H1 (cell line): ENCODE measurements around the gene STX8. TPM values are rescaled to one million over a fixed set of nuclear protein-coding genes. Genes with fewer than 3 reads are reported as not detected.

Source experiments
- CTCF ChIA-PET: fragments of 300-600 bp; sonication (Branson Sonifier 250); formaldehyde crosslinking; loops from one replicate; lab custom pipeline; 2021; ENCODE audit not compliant: partially characterized antibody; lab: Charles Lee
- POLR2A ChIA-PET: fragments of 300-600 bp; sonication (Branson Sonifier 250); formaldehyde crosslinking; loops from one replicate; lab custom pipeline; 2021; ENCODE audit warnings: inconsistent platforms; ENCODE audit not compliant: partially characterized antibody; lab: Charles Lee
- DNase-seq, 2 experiments: peaks; one replicate each; pipeline versions ENCODE4 v3.0.0 to v3.0.0-alpha.2; 2010 to 2022; ENCODE audit warnings: low spot score in 2 of 2, low read depth in 1 of 2, mixed read lengths in 1 of 2
- FAIRE-seq: peaks from 2 replicates; lab custom pipeline; 2011; peaks lifted over from hg19 to GRCh38; lab: Jason Lieb, UNC
- H2AFZ ChIP-seq: 2 replicates; pipeline ENCODE4 v1.8.1; 2012; ENCODE audit warnings: low read length, inconsistent platforms
- H2AK5ac ChIP-seq: 2 replicates; pipeline ENCODE4 v1.6.1; 2013; ENCODE audit warnings: low read depth, low read length
- H2BK120ac ChIP-seq: replicated peaks from 2 replicates; pipeline ENCODE3; 2013; ENCODE audit warnings: low read depth, low read length, inconsistent platforms
- H2BK12ac ChIP-seq: 2 replicates; pipeline ENCODE4 v1.6.1; 2013; ENCODE audit warnings: low read depth, low read length
- H2BK15ac ChIP-seq: 2 replicates; pipeline ENCODE4 v1.6.1; 2013; ENCODE audit warnings: low read length
- H2BK20ac ChIP-seq: 2 replicates; pipeline ENCODE4 v1.6.1; 2013; ENCODE audit warnings: low read length
- H2BK5ac ChIP-seq: 2 replicates; pipeline ENCODE4 v1.6.1; 2013; ENCODE audit warnings: low read depth, low read length
- H3K14ac ChIP-seq: 2 replicates; pipeline ENCODE4 v1.6.1; 2013; ENCODE audit warnings: inconsistent platforms; ENCODE audit not compliant: insufficient read length
- H3K18ac ChIP-seq: 2 replicates; pipeline ENCODE4 v1.6.1; 2013; ENCODE audit warnings: low read length; ENCODE audit errors: extremely low read depth
- H3K23ac ChIP-seq: 2 replicates; pipeline ENCODE4 v1.6.1; 2013; ENCODE audit warnings: inconsistent platforms; ENCODE audit not compliant: insufficient read length
- H3K23me2 ChIP-seq: 2 replicates; pipeline ENCODE4 v1.6.1; 2013; ENCODE audit warnings: low read depth, low read length
- H3K27ac ChIP-seq: 2 replicates; pipeline ENCODE4 v1.6.1; 2011; ENCODE audit warnings: low read depth, low read length, inconsistent platforms
- H3K27me3 ChIP-seq, 4 experiments: replicated peaks in 1 of 4; 1 replicate in 1 of 4; 2 replicates in 3 of 4; pipeline versions ENCODE4 v1.6.1 to v1.8.1; 2011 to 2013; ENCODE audit warnings: low read length in 3 of 4, mild to moderate bottlenecking in 3 of 4, inconsistent platforms in 2 of 4, mixed read lengths in 2 of 4, moderate library complexity in 1 of 4; ENCODE audit not compliant: control insufficient read depth in 3 of 4, insufficient read depth in 3 of 4; ENCODE audit errors: extremely low read depth in 1 of 4
- H3K36me3 ChIP-seq, 4 experiments: 2 replicates each; pipeline versions ENCODE4 v1.6.1 to v1.8.1; 2011 to 2013; ENCODE audit warnings: mild to moderate bottlenecking in 4 of 4, low read length in 3 of 4, moderate library complexity in 2 of 4, control low read depth in 1 of 4, inconsistent platforms in 1 of 4; ENCODE audit not compliant: insufficient read depth in 4 of 4, control insufficient read depth in 2 of 4
- H3K4ac ChIP-seq: replicated peaks from 2 replicates; pipeline ENCODE3; 2013; ENCODE audit warnings: low read length, low read depth, mixed read lengths, inconsistent platforms; ENCODE audit not compliant: insufficient read length
- H3K4me1 ChIP-seq, 4 experiments: replicated peaks in 1 of 4; 1 replicate in 1 of 4; 2 replicates in 3 of 4; pipeline versions ENCODE4 v1.6.1 to v1.8.1; 2011 to 2013; ENCODE audit warnings: low read length in 3 of 4, inconsistent platforms in 2 of 4, mixed read lengths in 1 of 4; ENCODE audit not compliant: insufficient read depth in 4 of 4, control insufficient read depth in 3 of 4
- H3K4me2 ChIP-seq, 2 experiments: 2 replicates each; pipeline versions ENCODE4 v1.6.1 to v1.8.1; 2011 to 2013; ENCODE audit warnings: low read depth in 2 of 2, low read length in 2 of 2, control low read depth in 1 of 2, inconsistent platforms in 1 of 2, mild to moderate bottlenecking in 1 of 2; ENCODE audit not compliant: insufficient read depth in 1 of 2
- H3K4me3 ChIP-seq, 4 experiments: fragments of 200-600, 300-600 bp in 1 of 4; sonication (generic), shearing (Covaris generic), sonication (Bioruptor Twin) in 1 of 4; 2 replicates each; pipeline versions ENCODE4 v1.5.1 to v1.8.1; 2011 to 2016; ENCODE audit warnings: low read length in 4 of 4, low read depth in 3 of 4, control low read depth in 2 of 4, inconsistent platforms in 2 of 4, mild to moderate bottlenecking in 2 of 4, mixed read lengths in 1 of 4, moderate library complexity in 1 of 4; ENCODE audit not compliant: insufficient read depth in 2 of 4; ENCODE audit errors: extremely low read depth in 1 of 4
- H3K56ac ChIP-seq: replicated peaks from 2 replicates; pipeline ENCODE3; 2013; ENCODE audit warnings: low read depth, mild to moderate bottlenecking, mixed read lengths, low read length, inconsistent platforms; ENCODE audit not compliant: insufficient read length
- H3K79me1 ChIP-seq: 2 replicates; pipeline ENCODE4 v1.6.1; 2013; ENCODE audit warnings: low read depth, low read length, control low read depth
- H3K79me2 ChIP-seq, 2 experiments: 2 replicates each; pipeline versions ENCODE4 v1.6.1 to v1.8.1; 2012 to 2013; ENCODE audit warnings: low read length in 2 of 2, mild to moderate bottlenecking in 2 of 2, inconsistent platforms in 1 of 2; ENCODE audit not compliant: insufficient read depth in 2 of 2, control insufficient read depth in 1 of 2
- H3K9ac ChIP-seq, 4 experiments: replicated peaks in 1 of 4; 1 replicate in 1 of 4; 2 replicates in 3 of 4; pipeline versions ENCODE4 v1.6.1 to v1.8.1; 2011 to 2013; ENCODE audit warnings: low read depth in 3 of 4, low read length in 3 of 4, control low read depth in 2 of 4, mild to moderate bottlenecking in 2 of 4, moderate library complexity in 2 of 4, inconsistent platforms in 1 of 4; ENCODE audit errors: extremely low read depth in 1 of 4
- H3K9me3 ChIP-seq, 2 experiments: 2 replicates each; pipeline versions ENCODE4 v1.6.1 to v1.8.1; 2012 to 2013; ENCODE audit warnings: mild to moderate bottlenecking in 2 of 2, moderate library complexity in 2 of 2, control low read depth in 1 of 2, inconsistent platforms in 1 of 2, low read depth in 1 of 2, low read length in 1 of 2, mixed read lengths in 1 of 2; ENCODE audit not compliant: insufficient read depth in 2 of 2
- H4K20me1 ChIP-seq, 2 experiments: replicated peaks in 1 of 2; 2 replicates each; pipeline versions ENCODE3 to v1.8.1; 2011 to 2013; ENCODE audit warnings: inconsistent platforms in 2 of 2, low read length in 2 of 2, mild to moderate bottlenecking in 1 of 2; ENCODE audit not compliant: insufficient read depth in 2 of 2, control insufficient read depth in 1 of 2
- H4K5ac ChIP-seq: 2 replicates; pipeline ENCODE4 v1.6.1; 2013; ENCODE audit warnings: low read length, low read depth, mixed read lengths, inconsistent platforms; ENCODE audit not compliant: insufficient read length
- H4K8ac ChIP-seq: 2 replicates; pipeline ENCODE4 v1.8.0; 2013; ENCODE audit warnings: mild to moderate bottlenecking, moderate library complexity, low read length, inconsistent platforms; ENCODE audit not compliant: insufficient read depth; ENCODE audit errors: extremely low read depth
- H4K91ac ChIP-seq: replicated peaks from 2 replicates; pipeline ENCODE3; 2013; ENCODE audit warnings: low read length, mixed read lengths, inconsistent platforms; ENCODE audit not compliant: insufficient read length
- CBX8 ChIP-seq: fragments of 300-800, 300-1000 bp; sonication (generic); IDR thresholded peaks from 2 replicates; pipeline ENCODE4 v1.7.1; 2016; ENCODE audit warnings: low read depth, low read length, borderline replicate concordance
- E2F6 ChIP-seq: IDR thresholded peaks from 2 replicates; pipeline ENCODE4 v1.6.1; 2012; ENCODE audit warnings: inconsistent platforms
- GABPA ChIP-seq: IDR thresholded peaks from 2 replicates; pipeline ENCODE4 v1.6.1; 2011; ENCODE audit warnings: mild to moderate bottlenecking, low read length, moderate library complexity, borderline replicate concordance; ENCODE audit not compliant: insufficient read depth
- MAFK ChIP-seq: IDR thresholded peaks from 2 replicates; pipeline ENCODE4 v1.6.1; 2012; ENCODE audit warnings: low read depth, mild to moderate bottlenecking, improper control_type of control experiment, low read length
- POLR2AphosphoS5 ChIP-seq: IDR thresholded peaks from 2 replicates; pipeline ENCODE4 v1.6.1; 2011; ENCODE audit warnings: low read depth, low read length
- RAD21 ChIP-seq, 2 experiments: IDR thresholded peaks in 1 of 2; conservative IDR thresholded peaks in 1 of 2; 2 replicates each; pipeline ENCODE4 v1.6.1; 2011; ENCODE audit warnings: low read depth in 2 of 2, low read length in 2 of 2, improper control_type of control experiment in 1 of 2, inconsistent platforms in 1 of 2, mild to moderate bottlenecking in 1 of 2, moderate library complexity in 1 of 2
- SAP30 ChIP-seq: fragments of 300-600 bp; sonication (generic); IDR thresholded peaks from 2 replicates; pipeline ENCODE4 v1.7.1; 2012; ENCODE audit warnings: low read length, moderate library complexity, mild to moderate bottlenecking, inconsistent platforms; ENCODE audit not compliant: insufficient read depth, insufficient replicate concordance
- SIRT6 ChIP-seq: IDR thresholded peaks from one replicate; pipeline ENCODE4 v1.7.1; 2012; ENCODE audit warnings: low read length, inconsistent platforms
- WGBS, 2 experiments: shearing (Covaris generic) in 1 of 2; methylation state at CpG; one replicate each; pipeline versions ENCODE4 v1.1.6 to v1.1.7; 2013 to 2015; ENCODE audit warnings: low lambda C conversion rate in 2 of 2, mixed read lengths in 2 of 2, inconsistent platforms in 1 of 2, low coverage in 1 of 2, missing lambda C conversion rate in 1 of 2; ENCODE audit not compliant: insufficient replicate concordance in 2 of 2, insufficient coverage in 1 of 2, insufficient read length in 1 of 2; ENCODE audit errors: extremely low coverage in 1 of 2, missing lambda C conversion rate in 1 of 2; 5-methylcytosine and 5-hydroxymethylcytosine counted together
- polyA plus RNA-seq, 7 experiments: library from polyadenylated mRNA; depleted of rRNA in 3 of 7; stranded (reverse) in 5 of 7; unstranded in 2 of 7; fragments of >200 nt in 5 of 7; fragments of 200-250 nt in 2 of 7; gene quantifications; 1 replicate in 5 of 7; 2 replicates in 1 of 7; 4 replicates in 1 of 7; pipeline versions ENCODE4 v1.2.1 to v1.2.3, GENCODE V29; 2011 to 2013; ENCODE audit warnings: missing spikeins in 2 of 7, mixed read lengths in 2 of 7
- total RNA-seq: library from RNA; stranded (reverse); fragmentation: NEBNext Ultra II Directional; extraction: Animal tissue kit (Norgen Biotek cat#: 25700); gene quantifications from 2 replicates; pipeline ENCODE4 v1.2.1, GENCODE V29; 2021

The STX8 gene
- total and polyA plus RNA-seq, 2 of the 8 experiments (the other 6 are each of a cell fraction or from before 2014, with no cell fraction given) = 22.8 to 42.5 TPM

- no peak overlapping the region for H4K8ac ChIP-seq
- no peak overlapping the region for H2BK12ac ChIP-seq
- H2BK120ac ChIP-seq = no peak overlapping the region
- no peak overlapping the region for H4K5ac ChIP-seq
- WGBS, 2 experiments = 86% methylated on average over 4 of the region's 4 CpGs; no CpG with 5 or more reads in 1 of the 2 experiments
- no peak overlapping the region for H2BK20ac ChIP-seq
- no peak overlapping the region for H3K4ac ChIP-seq
- H2AFZ ChIP-seq = no peak overlapping the region
- H3K4me2 ChIP-seq = no peak overlapping the region
- no peak overlapping the region for H3K9ac ChIP-seq
- DNase-seq = no peak
- no peak overlapping the region for H3K56ac ChIP-seq
- H4K91ac ChIP-seq = no peak overlapping the region
- no peaks in the 10 kb centered on the region for H3K79me2 ChIP-seq
- H3K79me1 ChIP-seq = no peaks in the 10 kb centered on the region; the same call in 1 of the 2 replicates
- no peaks in the 10 kb centered on the region for H3K23me2 ChIP-seq
- no peak overlapping the region for H3K27ac ChIP-seq
- ChIA-PET POLR2A (no interaction called here), CTCF (interaction anchor here (0.6 to 2.1 kb wide), 5 partner anchors 9 to 432 kb away, joined by 3 to 8 read pairs (median 3); no protein-coding TSS in a partner anchor)
- H3K4me1 ChIP-seq = no peaks in the 10 kb centered on the region
- no peak overlapping the region for H2BK15ac ChIP-seq
- H3K4me3 ChIP-seq = no peak overlapping the region
- H3K9me3 ChIP-seq = no peaks in the 10 kb centered on the region
- H4K20me1 ChIP-seq = no peaks in the 10 kb centered on the region
- H3K27me3 ChIP-seq = no peaks in the 10 kb centered on the region
- TF ChIP-seq E2F6 = no peak
- TF ChIP-seq POLR2AphosphoS5 = no peak
- TF ChIP-seq SAP30 = no peak
- no peak for TF ChIP-seq CBX8
- no peak for TF ChIP-seq SIRT6
- TF ChIP-seq MAFK = no peak
- TF ChIP-seq GABPA = no peak
- no peak for TF ChIP-seq RAD21 (IDR thresholded peaks at IDR 0.05 in 1 of 2, conservative IDR thresholded peaks at IDR 0.05 in 1 of 2; ENCODE audit: low read depth in 2 of 2, low read length in 2 of 2)
- H2AK5ac ChIP-seq = no peak overlapping the region
- no peak overlapping the region for H3K23ac ChIP-seq
- no peak overlapping the region for H3K14ac ChIP-seq
- FAIRE-seq = no peak
- H3K18ac ChIP-seq = no peak overlapping the region
- no peak overlapping the region for H2BK5ac ChIP-seq
- no peaks in the 10 kb centered on the region for H3K36me3 ChIP-seq
Measured at GRCh38 chr17:9553596-9553995, 22.0 kb downstream of the STX8 start.
